ENCODE measurements around the gene CNGB1. TPM values are rescaled to one million over a fixed set of nuclear protein-coding genes. Genes with fewer than 3 reads are reported as not detected.

The CNGB1 gene
- total RNA-seq, 1 donor from 2014 or later = 0.91 TPM

GRCh38 chr16:57994778-57995177 is 23.9 kb upstream of the CNGB1 start:
- no peak overlapping the region for H3K4me3 Mint-ChIP-seq (ENCODE audit: unreplicated experiment)
- H3K36me3 Mint-ChIP-seq (ENCODE audit: unreplicated experiment) = no peaks in the 10 kb centered on the region
- DNase-seq = peak; percentile 73
- peaks cover 5% of the 10 kb centered on the region for H3K27me3 Mint-ChIP-seq (ENCODE audit: unreplicated experiment)
- TF ChIP-seq CTCF (IDR thresholded peaks at IDR 0.05; ENCODE audit: partially characterized antibody, unreplicated experiment) = peak; percentile 23
- no peak overlapping the region for H3K27ac Mint-ChIP-seq (ENCODE audit: unreplicated experiment)
- peaks cover 11% of the 10 kb centered on the region for H3K9me3 Mint-ChIP-seq (ENCODE audit: unreplicated experiment)
- peaks cover 8% of the 10 kb centered on the region for H3K4me1 Mint-ChIP-seq (ENCODE audit: low read depth, unreplicated experiment)

GRCh38 chr16:57994361-57994760 is 23.4 kb upstream of the CNGB1 start:
- peaks cover 10% of the 10 kb centered on the region for H3K9me3 Mint-ChIP-seq (ENCODE audit: unreplicated experiment)
- peak; percentile 3 for DNase-seq
- H3K4me1 Mint-ChIP-seq (ENCODE audit: low read depth, unreplicated experiment) = peaks cover 8% of the 10 kb centered on the region
- TF ChIP-seq CTCF (IDR thresholded peaks at IDR 0.05; ENCODE audit: partially characterized antibody, unreplicated experiment) = no peak
- no peak overlapping the region for H3K4me3 Mint-ChIP-seq (ENCODE audit: unreplicated experiment)
- H3K27ac Mint-ChIP-seq (ENCODE audit: unreplicated experiment) = no peak overlapping the region
- no peaks in the 10 kb centered on the region for H3K36me3 Mint-ChIP-seq (ENCODE audit: unreplicated experiment)
- peaks cover 5% of the 10 kb centered on the region for H3K27me3 Mint-ChIP-seq (ENCODE audit: unreplicated experiment)

GRCh38 chr16:57993897-57994296 is 23.0 kb upstream of the CNGB1 start:
- H3K4me1 Mint-ChIP-seq (ENCODE audit: low read depth, unreplicated experiment) = peaks cover 3% of the 10 kb centered on the region
- peaks cover 6% of the 10 kb centered on the region for H3K9me3 Mint-ChIP-seq (ENCODE audit: unreplicated experiment)
- H3K4me3 Mint-ChIP-seq (ENCODE audit: unreplicated experiment) = no peak overlapping the region
- peaks cover 2% of the 10 kb centered on the region for H3K27me3 Mint-ChIP-seq (ENCODE audit: unreplicated experiment)
- no peaks in the 10 kb centered on the region for H3K36me3 Mint-ChIP-seq (ENCODE audit: unreplicated experiment)
- no peak for TF ChIP-seq CTCF (IDR thresholded peaks at IDR 0.05; ENCODE audit: partially characterized antibody, unreplicated experiment)
- no peak overlapping the region for H3K27ac Mint-ChIP-seq (ENCODE audit: unreplicated experiment)
- peak; percentile 13 for DNase-seq

- no peaks in the 10 kb centered on the region for H3K27me3 Mint-ChIP-seq (ENCODE audit: unreplicated experiment)
- no peak overlapping the region for H3K4me3 Mint-ChIP-seq (ENCODE audit: unreplicated experiment)
- peaks cover 6% of the 10 kb centered on the region for H3K9me3 Mint-ChIP-seq (ENCODE audit: unreplicated experiment)
- peaks cover 3% of the 10 kb centered on the region for H3K4me1 Mint-ChIP-seq (ENCODE audit: low read depth, unreplicated experiment)
- no peaks in the 10 kb centered on the region for H3K36me3 Mint-ChIP-seq (ENCODE audit: unreplicated experiment)
- peak; percentile 10 for DNase-seq
- H3K27ac Mint-ChIP-seq (ENCODE audit: unreplicated experiment) = no peak overlapping the region
- no peak for TF ChIP-seq CTCF (IDR thresholded peaks at IDR 0.05; ENCODE audit: partially characterized antibody, unreplicated experiment)
Measured at GRCh38 chr16:57993438-57993837, 22.5 kb upstream of the CNGB1 start.

GRCh38 chr16:57992084-57992483 is 21.2 kb upstream of the CNGB1 start:
- DNase-seq = peak; percentile 8
- H3K4me1 Mint-ChIP-seq (ENCODE audit: low read depth, unreplicated experiment) = peaks cover 3% of the 10 kb centered on the region
- H3K27ac Mint-ChIP-seq (ENCODE audit: unreplicated experiment) = no peak overlapping the region
- peaks cover under 1% of the 10 kb centered on the region for H3K36me3 Mint-ChIP-seq (ENCODE audit: unreplicated experiment)
- peaks cover 6% of the 10 kb centered on the region for H3K9me3 Mint-ChIP-seq (ENCODE audit: unreplicated experiment)
- TF ChIP-seq CTCF (IDR thresholded peaks at IDR 0.05; ENCODE audit: partially characterized antibody, unreplicated experiment) = no peak
- H3K27me3 Mint-ChIP-seq (ENCODE audit: unreplicated experiment) = no peaks in the 10 kb centered on the region
- H3K4me3 Mint-ChIP-seq (ENCODE audit: unreplicated experiment) = no peak overlapping the region

Measured in glutamatergic neuron (in vitro differentiated cells).